GM12878 (cell line): Measurements from ENCODE around the gene KPNA1. TPM values are rescaled to one million over a fixed set of nuclear protein-coding genes. Genes with fewer than 3 reads are reported as not detected.

Source experiments
- ATAC-seq: fragments of 200-7000 bp; cut with Tn5 transposase; 3 replicates; pipeline ENCODE4 v1.9.1; 2020; ENCODE audit warnings: mild to moderate bottlenecking, moderate library complexity
- BruUV-seq: library from RNA; stranded (reverse); fragments of 400-500 nt; replicated peaks from 2 replicates; lab custom pipeline; 2021; lab: Mats Ljungman, UMichigan
- CTCF ChIA-PET: fragments of 300-600 bp; sonication (Branson Sonifier 250); formaldehyde crosslinking; extraction: SDS; loops from one replicate; lab custom pipeline; 2021; ENCODE audit warnings: inconsistent platforms; lab: Yijun Ruan, JAX
- POLR2A ChIA-PET: fragments of 350-600 bp; formaldehyde crosslinking; extraction: SDS; loops from one replicate; lab custom pipeline; 2021; ENCODE audit warnings: inconsistent platforms; lab: Charles Lee
- RAD21 ChIA-PET: fragments of 300-600 bp; sonication (Branson Sonifier 250); formaldehyde crosslinking; loops from one replicate; lab custom pipeline; 2023; ENCODE audit warnings: antibody characterized with exemption; ENCODE audit not compliant: unreplicated experiment; lab: Charles Lee
- SMC1A ChIA-PET: fragments of 300-600 bp; sonication (Branson Sonifier 250); formaldehyde crosslinking; loops from one replicate; lab custom pipeline; 2023; ENCODE audit not compliant: unreplicated experiment, uncharacterized antibody; lab: Charles Lee
- DNase-seq: peaks from one replicate; pipeline ENCODE4 v3.0.0-alpha.2; 2011; ENCODE audit warnings: low read depth, low spot score
- FAIRE-seq: peaks from 3 replicates; lab custom pipeline; 2011; peaks lifted over from hg19 to GRCh38; lab: Jason Lieb, UNC
- H2AFZ ChIP-seq: 2 replicates; pipeline ENCODE4 v1.6.0; 2011; ENCODE audit warnings: low read depth, low read length, control low read depth; ENCODE audit not compliant: control insufficient read depth
- H3K27ac ChIP-seq: 2 replicates; pipeline ENCODE4 v1.5.1; 2011; ENCODE audit warnings: control low read depth; ENCODE audit not compliant: control insufficient read depth, insufficient read depth
- H3K27me3 ChIP-seq, 2 experiments: replicated peaks in 1 of 2; 2 replicates each; pipeline versions ENCODE4 v1.6.0 to v1.6.1; 2011; ENCODE audit warnings: low read length in 1 of 2; ENCODE audit not compliant: control insufficient read depth in 2 of 2, insufficient read depth in 2 of 2
- H3K36me3 ChIP-seq, 2 experiments: 2 replicates each; pipeline ENCODE4 v1.5.1; 2011; ENCODE audit warnings: low read length in 1 of 2; ENCODE audit not compliant: control insufficient read depth in 2 of 2, insufficient read depth in 2 of 2
- H3K4me1 ChIP-seq: 2 replicates; pipeline ENCODE4 v1.6.1; 2011; ENCODE audit warnings: mild to moderate bottlenecking, low read length, moderate library complexity, mixed read lengths; ENCODE audit not compliant: control insufficient read depth, insufficient read depth
- H3K4me2 ChIP-seq: 2 replicates; pipeline ENCODE4 v1.6.0; 2011; ENCODE audit warnings: control low read depth; ENCODE audit not compliant: control insufficient read depth, insufficient read depth
- H3K4me3 ChIP-seq: fragments of 200-600 bp; sonication (generic); 2 replicates; pipeline ENCODE4 v1.5.1; 2016
- H3K79me2 ChIP-seq: 2 replicates; pipeline ENCODE4 v1.6.0; 2011; ENCODE audit warnings: low read length; ENCODE audit not compliant: control insufficient read depth, insufficient read depth
- H3K9ac ChIP-seq: 2 replicates; pipeline ENCODE4 v1.8.0; 2011; ENCODE audit warnings: low read length, control low read depth, mixed read lengths; ENCODE audit not compliant: control insufficient read depth, insufficient read depth
- H3K9me3 ChIP-seq: replicated peaks from 3 replicates; pipeline ENCODE4 v1.5.1; 2011; ENCODE audit warnings: mild to moderate bottlenecking, low read length; ENCODE audit not compliant: control insufficient read depth, insufficient read depth
- H4K20me1 ChIP-seq: 2 replicates; pipeline ENCODE4 v1.6.0; 2011; ENCODE audit not compliant: control insufficient read depth, insufficient read depth
- ATF2 ChIP-seq: IDR thresholded peaks from 2 replicates; pipeline ENCODE4 v1.6.1; 2012; ENCODE audit warnings: low read length, inconsistent platforms
- SMAD1 ChIP-seq: fragments of 450-650 bp; IDR thresholded peaks from 2 replicates; pipeline ENCODE4 v1.6.1; 2018; ENCODE audit warnings: mild to moderate bottlenecking, low read depth; ENCODE audit not compliant: partially characterized antibody
- TCF3 ChIP-seq: IDR thresholded peaks from 2 replicates; pipeline ENCODE4 v1.6.1; 2012; ENCODE audit warnings: low read depth, mild to moderate bottlenecking, low read length, borderline replicate concordance; ENCODE audit not compliant: insufficient read depth
- WGBS: methylation state at CpG from one replicate; pipeline ENCODE4 v1.1.6; 2016; ENCODE audit warnings: low lambda C conversion rate; ENCODE audit not compliant: insufficient replicate concordance, insufficient coverage; ENCODE audit errors: missing lambda C conversion rate; 5-methylcytosine and 5-hydroxymethylcytosine counted together
- in situ Hi-C: fragments of 300-500 bp; cut with MboI; formaldehyde crosslinking; loops from 9 replicates; pipeline ENCODE4 v1.14.3; 2018; ENCODE audit warnings: mixed read lengths
- intact Hi-C: fragments of 100-400 bp; cut with micrococcal nuclease; formaldehyde crosslinking; loops from one replicate; pipeline ENCODE4 v1.14.2; 2022; ENCODE audit not compliant: unreplicated experiment
- polyA plus RNA-seq, 11 experiments: library from polyadenylated mRNA; depleted of rRNA in 4 of 11; unstranded in 6 of 11; stranded (reverse) in 5 of 11; fragments of >200 nt; fragmentation: Nextera tagmentation in 4 of 11; fragmentation: Illumina TruSeq in 1 of 11; extraction: Ambion mirVana in 4 of 11; extraction: Trizol in 1 of 11; gene quantifications; 1 replicate in 1 of 11; 2 replicates in 10 of 11; pipeline versions ENCODE4 v1.2.1 to v1.2.3, GENCODE V29; 2011 to 2016; ENCODE audit warnings: inconsistent platforms in 2 of 11, missing spikeins in 2 of 11, low read depth in 1 of 11
- small RNA-seq: library from RNA; depleted of rRNA; stranded (forward); fragments of <200 nt; gene quantifications from one replicate; pipeline ENCODE3, GENCODE V24; 2014
- total RNA-seq, 4 experiments: library from RNA; depleted of rRNA in 3 of 4; stranded (reverse); fragments of >200 nt in 3 of 4; fragmentation: Illumina TruSeq in 1 of 4; extraction: Trizol in 1 of 4; gene quantifications; 2 replicates each; pipeline versions ENCODE4 v1.2.1 to v1.2.3, GENCODE V29; 2013 to 2021

Gene KPNA1
- total and polyA plus RNA-seq, 10 of the 15 experiments (the other 5 are each of a cell fraction or from before 2014, with no cell fraction given) = 8.5 to 52.7 (median 41.0) TPM

- CTCF ChIA-PET = no interaction called here
Measured at GRCh38 chr3:122374034-122374433, 140.7 kb downstream of the KPNA1 start.

More at GRCh38 chr3:122374034-122374433, 140.7 kb downstream of the KPNA1 start:
- RAD21 ChIA-PET = interaction anchor here (0.7 kb wide), 1 partner anchor 12 kb away, joined by 3 read pairs; no protein-coding TSS in a partner anchor
- no peak overlapping the region for H3K4me2 ChIP-seq
- peaks cover 17% of the 10 kb centered on the region for H3K79me2 ChIP-seq
- SMC1A ChIA-PET = no interaction called here
- POLR2A ChIA-PET = interaction anchor here (0.6 kb wide), 1 partner anchor 55 kb away, joined by 7 read pairs; no protein-coding TSS in a partner anchor
- H3K27ac ChIP-seq = no peak overlapping the region
- H3K9ac ChIP-seq = no peak overlapping the region
- no peaks in the 10 kb centered on the region for H4K20me1 ChIP-seq
- intact Hi-C loops = no loop called here
- WGBS = 83% methylated on average over 1 of the region's 1 CpG
- BruUV-seq = no TSS peak
- no peak overlapping the region for H2AFZ ChIP-seq
- ATAC-seq (no peak), DNase-seq (no peak), FAIRE-seq (no peak)
- no peak overlapping the region for H3K4me3 ChIP-seq
- H3K27me3 ChIP-seq = no peaks in the 10 kb centered on the region
- in situ Hi-C loops = no loop called here
- H3K36me3 ChIP-seq = peaks cover 0 to 9% of the 10 kb centered on the region in 2 experiments; a peak in 3 of 4 replicates
- H3K9me3 ChIP-seq = no peaks in the 10 kb centered on the region
- H3K4me1 ChIP-seq = no peaks in the 10 kb centered on the region
- no peak for TF ChIP-seq TCF3
- TF ChIP-seq SMAD1 = no peak
- TF ChIP-seq ATF2 = no peak

Small RNAs within 50 kb of the gene (small RNA-seq; reads per million reads assigned to genes)
- gene AC083798.1 (not detected), gene AC096861.1 (not detected)

Other genes starting within 250 kb of the KPNA1 start
Only the 7 nearest of the 8 such genes appear.
- 44.1 and 66.5 TPM in 2 replicates for gene MIX23, start 131.7 kb downstream of the KPNA1 start, total RNA-seq (2014; rRNA removed)
- gene MIX23, start 131.7 kb downstream of the KPNA1 start, total RNA-seq (2014; rRNA removed; fragmentation: Illumina TruSeq; extraction: Trizol) = 130 and 138 TPM in 2 replicates
- 63.3 and 71.3 TPM in 2 replicates for gene MIX23, start 131.7 kb downstream of the KPNA1 start, total RNA-seq (2021)
- 47.4 and 97.5 TPM in 2 replicates for gene MIX23, start 131.7 kb downstream of the KPNA1 start, polyA plus RNA-seq (2011; rRNA removed)
- gene MIX23, start 131.7 kb downstream of the KPNA1 start, polyA plus RNA-seq (2014; fragmentation: Illumina TruSeq; extraction: Trizol) = 176 and 238 TPM in 2 replicates
- 10 to 100 TPM; 30.0 to 45.9 TPM for gene MIX23, start 131.7 kb downstream of the KPNA1 start, polyA plus RNA-seq (2014; fragmentation: Nextera tagmentation; extraction: Ambion mirVana)
- 66.6 and 92.3 TPM in 2 replicates for gene MIX23, start 131.7 kb downstream of the KPNA1 start, polyA plus RNA-seq (2014; rRNA removed)
- gene MIX23, start 131.7 kb downstream of the KPNA1 start, polyA plus RNA-seq (2016; fragmentation: Nextera tagmentation; extraction: Ambion mirVana) = 10 to 100 TPM; 53.4 to 78.1 TPM
- gene FAM162A, start 130.8 kb downstream of the KPNA1 start, total RNA-seq (2014; rRNA removed) = 59.2 and 60.7 TPM in 2 replicates
- 97.4 and 99.6 TPM in 2 replicates for gene FAM162A, start 130.8 kb downstream of the KPNA1 start, total RNA-seq (2014; rRNA removed; fragmentation: Illumina TruSeq; extraction: Trizol)
- gene FAM162A, start 130.8 kb downstream of the KPNA1 start, total RNA-seq (2021) = 73.6 and 76.4 TPM in 2 replicates
- gene FAM162A, start 130.8 kb downstream of the KPNA1 start, polyA plus RNA-seq (2011; rRNA removed) = 346 and 555 TPM in 2 replicates
- gene FAM162A, start 130.8 kb downstream of the KPNA1 start, polyA plus RNA-seq (2014; fragmentation: Illumina TruSeq; extraction: Trizol) = 105 and 122 TPM in 2 replicates
- gene FAM162A, start 130.8 kb downstream of the KPNA1 start, polyA plus RNA-seq (2014; fragmentation: Nextera tagmentation; extraction: Ambion mirVana) = 100 to 1,000 TPM; 290 to 297 TPM
- gene FAM162A, start 130.8 kb downstream of the KPNA1 start, polyA plus RNA-seq (2014; rRNA removed) = 83.6 and 93.7 TPM in 2 replicates
- 100 to 1,000 TPM; 177 to 186 TPM for gene FAM162A, start 130.8 kb downstream of the KPNA1 start, polyA plus RNA-seq (2016; fragmentation: Nextera tagmentation; extraction: Ambion mirVana)
- gene WDR5B, start 98.9 kb downstream of the KPNA1 start, total RNA-seq (2014; rRNA removed) = 4.0 and 5.9 TPM in 2 replicates
- gene WDR5B, start 98.9 kb downstream of the KPNA1 start, total RNA-seq (2014; rRNA removed; fragmentation: Illumina TruSeq; extraction: Trizol) = 4.2 TPM in 2 replicates
- 2.9 and 3.4 TPM in 2 replicates for gene WDR5B, start 98.9 kb downstream of the KPNA1 start, total RNA-seq (2021)
- gene WDR5B, start 98.9 kb downstream of the KPNA1 start, polyA plus RNA-seq (2011; rRNA removed) = 7.9 and 11.5 TPM in 2 replicates
- gene WDR5B, start 98.9 kb downstream of the KPNA1 start, polyA plus RNA-seq (2014; fragmentation: Illumina TruSeq; extraction: Trizol) = 3.8 and 3.9 TPM in 2 replicates
- gene WDR5B, start 98.9 kb downstream of the KPNA1 start, polyA plus RNA-seq (2014; fragmentation: Nextera tagmentation; extraction: Ambion mirVana) = 1 to 10 TPM; 1.7 to 2.4 TPM
- gene WDR5B, start 98.9 kb downstream of the KPNA1 start, polyA plus RNA-seq (2014; rRNA removed) = 3.2 and 3.6 TPM in 2 replicates
- 1 to 10 TPM; 2.8 to 2.9 TPM for gene WDR5B, start 98.9 kb downstream of the KPNA1 start, polyA plus RNA-seq (2016; fragmentation: Nextera tagmentation; extraction: Ambion mirVana)
- gene PARP9, start 49.4 kb upstream of the KPNA1 start, total RNA-seq (2014; rRNA removed) = 41.3 and 54.2 TPM in 2 replicates
- gene PARP9, start 49.4 kb upstream of the KPNA1 start, total RNA-seq (2014; rRNA removed; fragmentation: Illumina TruSeq; extraction: Trizol) = 58.9 and 61.8 TPM in 2 replicates
- gene PARP9, start 49.4 kb upstream of the KPNA1 start, total RNA-seq (2021) = 46.2 and 49.6 TPM in 2 replicates
- 122 and 154 TPM in 2 replicates for gene PARP9, start 49.4 kb upstream of the KPNA1 start, polyA plus RNA-seq (2011; rRNA removed)
- gene PARP9, start 49.4 kb upstream of the KPNA1 start, polyA plus RNA-seq (2014; fragmentation: Illumina TruSeq; extraction: Trizol) = 69.4 and 91.3 TPM in 2 replicates
- 10 to 100 TPM; 34.0 to 40.4 TPM for gene PARP9, start 49.4 kb upstream of the KPNA1 start, polyA plus RNA-seq (2014; fragmentation: Nextera tagmentation; extraction: Ambion mirVana)
- gene PARP9, start 49.4 kb upstream of the KPNA1 start, polyA plus RNA-seq (2014; rRNA removed) = 44.8 and 56.6 TPM in 2 replicates
- 10 to 100 TPM; 40.7 to 46.0 TPM for gene PARP9, start 49.4 kb upstream of the KPNA1 start, polyA plus RNA-seq (2016; fragmentation: Nextera tagmentation; extraction: Ambion mirVana)
- 28.6 and 34.6 TPM in 2 replicates for gene DTX3L, start 49.4 kb upstream of the KPNA1 start, total RNA-seq (2014; rRNA removed)
- 40.1 and 42.9 TPM in 2 replicates for gene DTX3L, start 49.4 kb upstream of the KPNA1 start, total RNA-seq (2014; rRNA removed; fragmentation: Illumina TruSeq; extraction: Trizol)
- 41.4 and 46.3 TPM in 2 replicates for gene DTX3L, start 49.4 kb upstream of the KPNA1 start, total RNA-seq (2021)
- gene DTX3L, start 49.4 kb upstream of the KPNA1 start, polyA plus RNA-seq (2011; rRNA removed) = 15.6 and 17.0 TPM in 2 replicates
- 37.9 and 45.4 TPM in 2 replicates for gene DTX3L, start 49.4 kb upstream of the KPNA1 start, polyA plus RNA-seq (2014; fragmentation: Illumina TruSeq; extraction: Trizol)
- gene DTX3L, start 49.4 kb upstream of the KPNA1 start, polyA plus RNA-seq (2014; fragmentation: Nextera tagmentation; extraction: Ambion mirVana) = 10 to 100 TPM in 1 of 2 experiments, 1 to 10 TPM in 1; 9.9 to 14.6 TPM
- gene DTX3L, start 49.4 kb upstream of the KPNA1 start, polyA plus RNA-seq (2014; rRNA removed) = 19.5 and 21.8 TPM in 2 replicates
- 10 to 100 TPM; 20.0 to 21.5 TPM for gene DTX3L, start 49.4 kb upstream of the KPNA1 start, polyA plus RNA-seq (2016; fragmentation: Nextera tagmentation; extraction: Ambion mirVana)
- gene PARP15, start 62.7 kb upstream of the KPNA1 start, total RNA-seq (2014; rRNA removed) = 38.9 and 45.0 TPM in 2 replicates
- 37.2 and 41.8 TPM in 2 replicates for gene PARP15, start 62.7 kb upstream of the KPNA1 start, total RNA-seq (2014; rRNA removed; fragmentation: Illumina TruSeq; extraction: Trizol)
- 33.2 and 35.3 TPM in 2 replicates for gene PARP15, start 62.7 kb upstream of the KPNA1 start, total RNA-seq (2021)
- gene PARP15, start 62.7 kb upstream of the KPNA1 start, polyA plus RNA-seq (2011; rRNA removed) = 234 and 299 TPM in 2 replicates
- 68.7 and 104 TPM in 2 replicates for gene PARP15, start 62.7 kb upstream of the KPNA1 start, polyA plus RNA-seq (2014; fragmentation: Illumina TruSeq; extraction: Trizol)
- gene PARP15, start 62.7 kb upstream of the KPNA1 start, polyA plus RNA-seq (2014; fragmentation: Nextera tagmentation; extraction: Ambion mirVana) = 1 to 10 TPM; 9.0 to 9.7 TPM
- 67.1 and 74.7 TPM in 2 replicates for gene PARP15, start 62.7 kb upstream of the KPNA1 start, polyA plus RNA-seq (2014; rRNA removed)
- 10 to 100 TPM; 17.7 to 21.1 TPM for gene PARP15, start 62.7 kb upstream of the KPNA1 start, polyA plus RNA-seq (2016; fragmentation: Nextera tagmentation; extraction: Ambion mirVana)
- gene PARP14, start 165.9 kb upstream of the KPNA1 start, total RNA-seq (2014; rRNA removed) = 111 and 132 TPM in 2 replicates
- gene PARP14, start 165.9 kb upstream of the KPNA1 start, total RNA-seq (2014; rRNA removed; fragmentation: Illumina TruSeq; extraction: Trizol) = 140 and 143 TPM in 2 replicates
- 87.0 and 95.5 TPM in 2 replicates for gene PARP14, start 165.9 kb upstream of the KPNA1 start, total RNA-seq (2021)
- 189 and 253 TPM in 2 replicates for gene PARP14, start 165.9 kb upstream of the KPNA1 start, polyA plus RNA-seq (2011; rRNA removed)
- 92.0 and 115 TPM in 2 replicates for gene PARP14, start 165.9 kb upstream of the KPNA1 start, polyA plus RNA-seq (2014; fragmentation: Illumina TruSeq; extraction: Trizol)
- 10 to 100 TPM; 21.6 to 57.0 TPM for gene PARP14, start 165.9 kb upstream of the KPNA1 start, polyA plus RNA-seq (2014; fragmentation: Nextera tagmentation; extraction: Ambion mirVana)
- 76.3 and 93.3 TPM in 2 replicates for gene PARP14, start 165.9 kb upstream of the KPNA1 start, polyA plus RNA-seq (2014; rRNA removed)
- gene PARP14, start 165.9 kb upstream of the KPNA1 start, polyA plus RNA-seq (2016; fragmentation: Nextera tagmentation; extraction: Ambion mirVana) = 10 to 100 TPM; 39.8 to 44.3 TPM